K562 (cell line): ENCODE results near the gene WDR64. TPM values are rescaled to one million over a fixed set of nuclear protein-coding genes. Genes with fewer than 3 reads are reported as not detected.

ENCODE experiments used
- ATAC-seq: fragments of 200-7000 bp; cut with Tn5 transposase; 3 replicates; pipeline ENCODE4 v1.9.1; 2020; ENCODE audit warnings: moderate library complexity
- BruUV-seq: library from RNA; stranded (reverse); fragments of 400-500 nt; replicated peaks from 2 replicates; lab custom pipeline; 2021; lab: Mats Ljungman, UMichigan
- CTCF ChIA-PET: fragments of 300-600 bp; formaldehyde crosslinking; extraction: SDS; loops from one replicate; lab custom pipeline; 2021; ENCODE audit warnings: low intra/inter-chr PET ratio; lab: Yijun Ruan, JAX
- POLR2A ChIA-PET: fragments of 300-600, 350-650 bp; sonication (Branson Sonifier 250); formaldehyde crosslinking; extraction: SDS; loops from one replicate; lab custom pipeline; 2021; ENCODE audit warnings: antibody characterized with exemption, inconsistent platforms; lab: Yijun Ruan, JAX
- DNase-seq, 4 experiments: peaks; one replicate each; pipeline versions ENCODE4 v3.0.0 to v3.0.0-alpha.2; 2011 to 2018; ENCODE audit warnings: low spot score in 3 of 4, mixed read lengths in 3 of 4; ENCODE audit errors: extremely low read depth in 1 of 4
- FAIRE-seq: peaks from 2 replicates; lab custom pipeline; 2011; peaks lifted over from hg19 to GRCh38; lab: Jason Lieb, UNC
- H2AFZ ChIP-seq: 2 replicates; pipeline ENCODE4 v1.6.0; 2011; ENCODE audit warnings: low read depth, low read length, control low read depth, inconsistent platforms
- H3K27ac ChIP-seq: fragments of 200-600 bp; 3 replicates; pipeline ENCODE4 v1.8.0; 2011; ENCODE audit warnings: low read depth, mild to moderate bottlenecking, control low read depth, inconsistent platforms, low read length, moderate library complexity, mixed read lengths; ENCODE audit errors: extremely low read depth
- H3K27me3 ChIP-seq, 2 experiments: fragments of 300-600 bp in 1 of 2; 2 replicates in 1 of 2; 3 replicates in 1 of 2; pipeline versions ENCODE4 v1.6.0 to v1.8.0; 2011; ENCODE audit warnings: inconsistent platforms in 2 of 2, low read length in 2 of 2, mild to moderate bottlenecking in 1 of 2, mixed read lengths in 1 of 2, moderate library complexity in 1 of 2; ENCODE audit not compliant: control insufficient read depth in 2 of 2, insufficient read depth in 2 of 2
- H3K36me3 ChIP-seq: fragments of 300-600 bp; 3 replicates; pipeline ENCODE4 v1.8.0; 2011; ENCODE audit warnings: mild to moderate bottlenecking, low read length, inconsistent platforms; ENCODE audit not compliant: control insufficient read depth, insufficient read depth
- H3K4me1 ChIP-seq, 2 experiments: fragments of 200-600 bp in 1 of 2; replicated peaks in 1 of 2; 2 replicates in 1 of 2; 3 replicates in 1 of 2; pipeline versions ENCODE4 v1.5.1 to v1.8.0; 2011; ENCODE audit warnings: inconsistent platforms in 2 of 2, low read length in 2 of 2, mild to moderate bottlenecking in 1 of 2, mixed read lengths in 1 of 2, moderate library complexity in 1 of 2; ENCODE audit not compliant: control insufficient read depth in 2 of 2, insufficient read depth in 2 of 2
- H3K4me2 ChIP-seq: 2 replicates; pipeline ENCODE4 v1.6.1; 2011; ENCODE audit warnings: low read length, control low read depth, inconsistent platforms, mixed read lengths; ENCODE audit not compliant: insufficient read depth
- H3K4me3 ChIP-seq: fragments of 200-600 bp; sonication (generic), shearing (Covaris generic); 2 replicates; pipeline ENCODE4 v1.5.1; 2016; ENCODE audit warnings: control low read depth, inconsistent platforms
- H3K79me2 ChIP-seq: fragments of 200-600 bp; 3 replicates; pipeline ENCODE4 v1.8.0; 2011; ENCODE audit warnings: low read length, inconsistent platforms; ENCODE audit not compliant: control insufficient read depth, insufficient read depth
- H3K9ac ChIP-seq, 2 experiments: 2 replicates each; pipeline versions ENCODE4 v1.6.0 to v1.6.1; 2011; ENCODE audit warnings: low read depth in 2 of 2, low read length in 2 of 2, control low read depth in 1 of 2, inconsistent platforms in 1 of 2, mild to moderate bottlenecking in 1 of 2, mixed read lengths in 1 of 2; ENCODE audit not compliant: insufficient read depth in 1 of 2
- H3K9me1 ChIP-seq: one replicate; pipeline ENCODE4 v1.6.0; 2011; ENCODE audit warnings: inconsistent platforms, mild to moderate bottlenecking, low read length, moderate library complexity; ENCODE audit not compliant: control insufficient read depth, insufficient read depth
- H3K9me3 ChIP-seq: replicated peaks from 2 replicates; pipeline ENCODE4 v1.5.1; 2011; ENCODE audit warnings: low read depth, low read length, inconsistent platforms; ENCODE audit not compliant: control insufficient read depth, insufficient read depth
- H4K20me1 ChIP-seq: replicated peaks from 2 replicates; pipeline ENCODE4 v1.6.1; 2011; ENCODE audit warnings: low read length, inconsistent platforms, mixed read lengths; ENCODE audit not compliant: control insufficient read depth, insufficient read depth
- CBX3 ChIP-seq, 2 experiments: IDR thresholded peaks; 1 replicate in 1 of 2; 2 replicates in 1 of 2; pipeline ENCODE4 v1.6.1; 2012; ENCODE audit warnings: inconsistent platforms in 2 of 2, low read length in 2 of 2, borderline replicate concordance in 1 of 2, control low read depth in 1 of 2
- FIP1L1 ChIP-seq: fragments of 200-400 bp; formaldehyde crosslinking; IDR thresholded peaks from 2 replicates; pipeline ENCODE4 v1.6.1; 2018; ENCODE audit warnings: mild to moderate bottlenecking, low read depth, low read length; ENCODE audit not compliant: poor library complexity, severe bottlenecking
- HINFP ChIP-seq: fragments of 450-650 bp; conservative IDR thresholded peaks from 2 replicates; pipeline ENCODE4 v1.6.1; 2016; ENCODE audit warnings: missing genetic modification characterization, low read depth, mild to moderate bottlenecking, control low read depth, missing compliant biosample characterization
- KDM1A ChIP-seq, 2 experiments: fragments of 450-650 bp; IDR thresholded peaks; 2 replicates each; pipeline ENCODE4 v1.6.1; 2016; ENCODE audit warnings: mild to moderate bottlenecking in 2 of 2
- MEIS2 ChIP-seq: fragments of 450-650 bp; IDR thresholded peaks from 2 replicates; pipeline ENCODE4 v1.6.1; 2014; ENCODE audit warnings: mild to moderate bottlenecking; ENCODE audit not compliant: partially characterized antibody
- PKNOX1 ChIP-seq: fragments of 450-650 bp; IDR thresholded peaks from 2 replicates; pipeline ENCODE4 v1.6.1; 2016
- ZNF354B ChIP-seq: fragments of 250-450 bp; sonication (Bioruptor Pico); IDR thresholded peaks from 2 replicates; pipeline ENCODE4 v1.4.0; 2020
- WGBS: fragments of 100-300 bp; shearing (Covaris generic); methylation state at CpG from one replicate; pipeline ENCODE4 v1.1.6; 2016; ENCODE audit warnings: low coverage, mixed read lengths; ENCODE audit not compliant: insufficient coverage; ENCODE audit errors: missing lambda C conversion rate; 5-methylcytosine and 5-hydroxymethylcytosine counted together
- in situ Hi-C: fragments of 300-500 bp; cut with MboI; formaldehyde crosslinking; loops from 4 replicates; pipeline ENCODE4 v1.15.0; 2018; ENCODE audit warnings: inconsistent platforms, mixed read lengths
- intact Hi-C: fragments of 100-400 bp; cut with micrococcal nuclease; formaldehyde crosslinking; loops from 2 replicates; pipeline ENCODE4 v1.14.2; 2022
- polyA plus RNA-seq, 8 experiments: library from polyadenylated mRNA; depleted of rRNA in 4 of 8; stranded (reverse) in 5 of 8; unstranded in 3 of 8; fragments of >200 nt; fragmentation: Nextera tagmentation in 2 of 8; fragmentation: Illumina TruSeq in 1 of 8; extraction: Ambion mirVana in 2 of 8; extraction: Trizol in 1 of 8; gene quantifications; 2 replicates each; pipeline versions ENCODE4 v1.2.1 to v1.2.3, GENCODE V29; 2011 to 2014; ENCODE audit warnings: inconsistent platforms in 1 of 8, missing spikeins in 1 of 8
- total RNA-seq, 7 experiments: library from RNA; depleted of rRNA in 6 of 7; stranded (reverse); fragments of >200 nt in 6 of 7; fragmentation: Illumina TruSeq in 2 of 7; extraction: Trizol in 2 of 7; gene quantifications; 2 replicates each; pipeline versions ENCODE4 v1.2.1 to v1.2.3, GENCODE V29; 2011 to 2021; ENCODE audit warnings: low replicate concordance in 1 of 7

The WDR64 gene
- total and polyA plus RNA-seq, 9 of the 15 experiments (the other 6 are each of a cell fraction or from before 2014, with no cell fraction given), result 0.06 to 0.29 (median 0.19) TPM; not detected in 5

GRCh38 chr1:241721011-241721410, 68.9 kb downstream of the WDR64 start (continued):
- no peak for TF ChIP-seq HINFP (tag)
- peak in 1 of 2 experiments; percentile 53; a peak in 1 of 3 replicates for TF ChIP-seq CBX3 (IDR thresholded peaks at IDR 0.05; ENCODE audit: borderline replicate concordance in 1 of 2, low read length in 2 of 2)
- TF ChIP-seq FIP1L1, result no peak

GRCh38 chr1:241722947-241723346, 70.9 kb downstream of the WDR64 start:
- BruUV-seq, result no TSS peak
- H3K4me1 ChIP-seq, result no peaks in the 10 kb centered on the region; a peak in 2 of 5 replicates
- H3K79me2 ChIP-seq, result no peaks in the 10 kb centered on the region
- no peak overlapping the region for H3K4me3 ChIP-seq
- H3K9ac ChIP-seq, result no peak overlapping the region
- ChIA-PET CTCF (no interaction called here), POLR2A (interaction anchor here (1.4 kb wide), 1 partner anchor 11 kb away, joined by 9 read pairs; no protein-coding TSS in a partner anchor)
- H2AFZ ChIP-seq, result no peak overlapping the region
- no peak for FAIRE-seq
- no peak overlapping the region for H3K27ac ChIP-seq
- H3K9me3 ChIP-seq, result no peaks in the 10 kb centered on the region
- H3K4me2 ChIP-seq, result no peak overlapping the region
- intact Hi-C loops, result no loop called here
- WGBS, result 57% methylated on average over 4 of the region's 4 CpGs
- peak; percentile 53; the same call in 1 of the 2 replicates for TF ChIP-seq PKNOX1
- TF ChIP-seq KDM1A (IDR thresholded peaks at IDR 0.05), result peak; percentile 61 to 76; a peak in 3 of 4 replicates
- no peak for TF ChIP-seq ZNF354B
- TF ChIP-seq MEIS2, result peak; percentile 38
- no peaks in the 10 kb centered on the region for H3K9me1 ChIP-seq
- no peaks in the 10 kb centered on the region for H3K36me3 ChIP-seq
- H4K20me1 ChIP-seq, result no peaks in the 10 kb centered on the region
- DNase-seq, result no peak
- H3K27me3 ChIP-seq, result no peaks in the 10 kb centered on the region
- in situ Hi-C loops, result no loop called here
- no peak for ATAC-seq
